ENCODE data around the gene RIOX2.

- TF ChIP-seq CTCF (IDR thresholded peaks at IDR 0.05; ENCODE audit: insufficient read depth, low read depth, low read length): no peak
- no peak for TF ChIP-seq EZH2 (IDR thresholded peaks at IDR 0.05; ENCODE audit: insufficient read depth, low read length)
These were observed 13.8 kb downstream of the RIOX2 start for GRCh38 chr3:97958396-97958795.
